Ishikawa (cell line): ENCODE measurements around the gene MYADM.
A peak's percentile ranks its signal among the peaks of the same experiment; 100 is the strongest.

Source experiments
- CEBPB ChIP-seq: IDR thresholded peaks from 2 replicates; pipeline ENCODE4 v1.6.1; 2012
- CREB1 ChIP-seq: IDR thresholded peaks from 2 replicates; pipeline ENCODE4 v1.6.1; 2012; ENCODE audit warnings: low read depth
- EGR1 ChIP-seq: IDR thresholded peaks from 2 replicates; pipeline ENCODE4 v1.6.1; 2012
- EP300 ChIP-seq: IDR thresholded peaks from 2 replicates; pipeline ENCODE4 v1.6.1; 2012; ENCODE audit warnings: borderline replicate concordance
- FOXM1 ChIP-seq: IDR thresholded peaks from 2 replicates; pipeline ENCODE4 v1.6.1; 2012; ENCODE audit warnings: low read depth, borderline replicate concordance
- MAX ChIP-seq: IDR thresholded peaks from 2 replicates; pipeline ENCODE4 v1.6.1; 2012
- NFIC ChIP-seq: IDR thresholded peaks from 2 replicates; pipeline ENCODE4 v1.6.1; 2012
- RAD21 ChIP-seq: IDR thresholded peaks from 2 replicates; pipeline ENCODE4 v1.6.1; 2012; ENCODE audit warnings: low read depth
- REST ChIP-seq: IDR thresholded peaks from 2 replicates; pipeline ENCODE4 v1.6.1; 2012; ENCODE audit warnings: low read depth, mild to moderate bottlenecking
- TAF1 ChIP-seq: IDR thresholded peaks from 2 replicates; pipeline ENCODE4 v1.6.1; 2012; ENCODE audit warnings: low read depth, mild to moderate bottlenecking
- TCF12 ChIP-seq: IDR thresholded peaks from 2 replicates; pipeline ENCODE4 v1.6.1; 2012; ENCODE audit warnings: low read depth
- TEAD4 ChIP-seq: IDR thresholded peaks from 2 replicates; pipeline ENCODE4 v1.6.1; 2012
- USF1 ChIP-seq: IDR thresholded peaks from 2 replicates; pipeline ENCODE4 v1.6.1; 2012
- YY1 ChIP-seq: IDR thresholded peaks from 2 replicates; pipeline ENCODE4 v1.6.1; 2012; ENCODE audit warnings: low read depth
- ZBTB7A ChIP-seq: IDR thresholded peaks from 2 replicates; pipeline ENCODE4 v1.6.1; 2012; ENCODE audit warnings: low read depth

Gene MYADM

GRCh38 chr19:53868091-53868891, 608 bp downstream of the MYADM start:
- TF ChIP-seq TAF1 (no peak), ZBTB7A (peak; percentile 67; the same call in 1 of the 2 replicates)

GRCh38 chr19:53868892-53869804, 1.5 kb downstream of the MYADM start:
- no peak for TF ChIP-seq RAD21
- TF ChIP-seq MAX, result no peak; the same call in 1 of the 2 replicates
- peak; percentile 51; the same call in 1 of the 2 replicates for TF ChIP-seq ZBTB7A
- TF ChIP-seq USF1, result no peak
- peak; percentile 31; the same call in 1 of the 2 replicates for TF ChIP-seq NFIC
- no peak for TF ChIP-seq TAF1
- peak; percentile 95 for TF ChIP-seq EGR1
- peak; percentile 36; the same call in 1 of the 2 replicates for TF ChIP-seq EP300
- peak; percentile 35; the same call in 1 of the 2 replicates for TF ChIP-seq TEAD4
- TF ChIP-seq FOXM1, result no peak
- TF ChIP-seq CREB1, result no peak
- peak; percentile 61; the same call in 1 of the 2 replicates for TF ChIP-seq TCF12
- TF ChIP-seq YY1, result no peak
- TF ChIP-seq CEBPB, result no peak
- TF ChIP-seq REST, result no peak

GRCh38 chr19:53870485-53870844, 2.8 kb downstream of the MYADM start:
- TF ChIP-seq TAF1 (no peak), TEAD4 (no peak), USF1 (no peak), ZBTB7A (no peak), EP300 (no peak), EGR1 (no peak), FOXM1 (no peak), CEBPB (no peak), YY1 (no peak), REST (no peak), CREB1 (no peak)

GRCh38 chr19:53871454-53871853, 3.8 kb downstream of the MYADM start:
- TF ChIP-seq YY1, result no peak
- no peak for TF ChIP-seq REST
- TF ChIP-seq RAD21, result no peak
- no peak for TF ChIP-seq FOXM1
- no peak for TF ChIP-seq ZBTB7A
